ENCODE data around the gene GALK1. TPM values are rescaled to one million over a fixed set of nuclear protein-coding genes. Genes with fewer than 3 reads are reported as not detected.

Gene GALK1
- total RNA-seq, 5 donors from 2014 or later (not counting 1 experiment from before 2014, with no cell fraction given) = 8.4 to 35.7 (median 26.7) TPM

DNA sequence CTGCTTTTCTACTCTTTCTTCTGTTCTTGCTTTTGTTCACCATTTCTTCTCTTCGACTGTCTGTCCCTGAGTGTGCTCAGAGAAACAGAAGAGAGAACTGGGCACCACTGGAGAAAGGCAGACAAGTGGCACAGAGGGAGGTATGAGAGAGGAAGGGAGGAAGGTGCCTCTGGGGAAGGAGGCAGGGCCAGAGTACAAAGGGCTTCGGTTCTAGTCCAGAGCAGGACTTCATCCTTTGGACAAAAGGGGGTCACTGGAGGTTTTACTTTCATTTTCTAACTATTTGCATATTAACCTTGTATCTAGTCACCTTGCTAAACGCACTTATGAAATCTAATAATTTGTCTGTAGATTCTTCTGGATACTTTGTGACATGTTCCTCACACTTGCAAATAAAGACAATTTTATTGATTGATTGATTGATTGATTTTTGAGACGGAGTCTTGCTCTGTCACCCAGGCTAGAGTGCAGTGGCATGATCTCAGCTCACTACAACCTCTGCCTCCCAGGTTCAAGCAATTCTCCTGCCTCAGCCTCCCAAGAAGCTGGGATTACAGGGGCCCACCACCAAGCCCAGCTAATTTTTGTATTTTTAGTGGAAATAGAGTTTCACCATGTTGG, 30.2 kb downstream of the GALK1 start:
- peaks cover 0 to 7% of the 10 kb centered on the region in 2 experiments for H3K27me3 ChIP-seq (replicated peaks in 1 of 2; ENCODE audit: control insufficient read depth in 2 of 2, extremely low read depth in 1 of 2, insufficient read depth in 2 of 2, low read length in 1 of 2)
- no peaks in the 10 kb centered on the region for H3K27me3 Mint-ChIP-seq
- H3K27ac ChIP-seq (ENCODE audit: low read length) = no peak overlapping the region
- ATAC-seq (replicated peaks in 1 of 4) (no peak), DNase-seq (no peak)
- H3K27ac Mint-ChIP-seq = peak overlapping the region; percentile 37 to 81
- H3K36me3 Mint-ChIP-seq = no peaks in the 10 kb centered on the region
- ChIA-PET POLR2A (no interaction called here), CTCF (interaction anchor here in 1 of 2 donors (0.7 kb wide), 1 partner anchor 191 kb away, joined by 5 read pairs; no protein-coding TSS in a partner anchor)
- no peaks in the 10 kb centered on the region for H3K9me3 ChIP-seq
- no peak overlapping the region for H3K4me3 ChIP-seq (ENCODE audit: control insufficient read depth in 1 of 2, extremely low read depth in 1 of 2, low read length in 1 of 2)
- no peaks in the 10 kb centered on the region for H3K9me3 Mint-ChIP-seq
- no peaks in the 10 kb centered on the region for H3K4me1 ChIP-seq (ENCODE audit: control insufficient read depth in 1 of 2, extremely low read depth in 1 of 2, insufficient read depth in 2 of 2, low read length in 2 of 2)
- H3K36me3 ChIP-seq (ENCODE audit: control insufficient read depth in 2 of 2, extremely low read depth in 1 of 2, insufficient read depth in 1 of 2, low read length in 1 of 2) = no peaks in the 10 kb centered on the region
- peaks cover 0 to 5% (median 3%) of the 10 kb centered on the region in 3 donors for H3K4me1 Mint-ChIP-seq
- no peak overlapping the region for H3K4me3 Mint-ChIP-seq
- WGBS (ENCODE audit: insufficient coverage) = no CpG with 5 or more reads among the region's 4 CpGs

DNA sequence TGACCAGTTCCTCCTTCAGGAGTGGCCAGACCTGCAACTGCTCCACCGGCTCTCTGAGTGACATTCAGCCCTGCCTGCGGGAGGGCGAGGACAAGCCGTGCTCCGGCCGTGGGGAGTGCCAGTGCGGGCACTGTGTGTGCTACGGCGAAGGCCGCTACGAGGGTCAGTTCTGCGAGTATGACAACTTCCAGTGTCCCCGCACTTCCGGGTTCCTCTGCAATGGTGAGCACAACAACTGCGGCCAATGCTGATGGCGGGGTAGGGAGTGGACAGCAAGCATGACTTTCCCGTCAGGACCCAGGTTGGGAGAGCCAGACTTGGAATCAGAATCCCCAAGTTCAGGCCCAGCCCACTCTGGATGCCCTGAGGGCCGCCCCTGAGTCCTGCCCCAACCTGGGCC, 31.5 kb downstream of the GALK1 start:
- H3K4me1 Mint-ChIP-seq = peaks cover 0 to 5% (median 3%) of the 10 kb centered on the region in 3 donors
- H3K36me3 ChIP-seq (ENCODE audit: control insufficient read depth in 2 of 2, extremely low read depth in 1 of 2, insufficient read depth in 1 of 2, low read length in 1 of 2) = no peaks in the 10 kb centered on the region
- no peaks in the 10 kb centered on the region for H3K27me3 Mint-ChIP-seq
- H3K27ac ChIP-seq (ENCODE audit: low read length) = no peak overlapping the region
- H3K4me1 ChIP-seq (ENCODE audit: control insufficient read depth in 1 of 2, extremely low read depth in 1 of 2, insufficient read depth in 2 of 2, low read length in 2 of 2) = no peaks in the 10 kb centered on the region
- DNase-seq = no peak
- H3K9me3 ChIP-seq = no peaks in the 10 kb centered on the region
- no peaks in the 10 kb centered on the region for H3K9me3 Mint-ChIP-seq
- WGBS (ENCODE audit: insufficient coverage) = 93% methylated on average over 18 of the region's 18 CpGs
- ChIA-PET POLR2A (no interaction called here), CTCF (no interaction called here)
- H3K27ac Mint-ChIP-seq = no peak overlapping the region
- H3K36me3 Mint-ChIP-seq = no peaks in the 10 kb centered on the region
- H3K4me3 Mint-ChIP-seq = no peak overlapping the region
- H3K27me3 ChIP-seq (replicated peaks in 1 of 2; ENCODE audit: control insufficient read depth in 2 of 2, extremely low read depth in 1 of 2, insufficient read depth in 2 of 2, low read length in 1 of 2) = peaks cover 0 to 4% of the 10 kb centered on the region in 2 experiments
- no peak overlapping the region for H3K4me3 ChIP-seq (ENCODE audit: control insufficient read depth in 1 of 2, extremely low read depth in 1 of 2, low read length in 1 of 2)
- ATAC-seq (replicated peaks in 1 of 4) = no peak

DNA sequence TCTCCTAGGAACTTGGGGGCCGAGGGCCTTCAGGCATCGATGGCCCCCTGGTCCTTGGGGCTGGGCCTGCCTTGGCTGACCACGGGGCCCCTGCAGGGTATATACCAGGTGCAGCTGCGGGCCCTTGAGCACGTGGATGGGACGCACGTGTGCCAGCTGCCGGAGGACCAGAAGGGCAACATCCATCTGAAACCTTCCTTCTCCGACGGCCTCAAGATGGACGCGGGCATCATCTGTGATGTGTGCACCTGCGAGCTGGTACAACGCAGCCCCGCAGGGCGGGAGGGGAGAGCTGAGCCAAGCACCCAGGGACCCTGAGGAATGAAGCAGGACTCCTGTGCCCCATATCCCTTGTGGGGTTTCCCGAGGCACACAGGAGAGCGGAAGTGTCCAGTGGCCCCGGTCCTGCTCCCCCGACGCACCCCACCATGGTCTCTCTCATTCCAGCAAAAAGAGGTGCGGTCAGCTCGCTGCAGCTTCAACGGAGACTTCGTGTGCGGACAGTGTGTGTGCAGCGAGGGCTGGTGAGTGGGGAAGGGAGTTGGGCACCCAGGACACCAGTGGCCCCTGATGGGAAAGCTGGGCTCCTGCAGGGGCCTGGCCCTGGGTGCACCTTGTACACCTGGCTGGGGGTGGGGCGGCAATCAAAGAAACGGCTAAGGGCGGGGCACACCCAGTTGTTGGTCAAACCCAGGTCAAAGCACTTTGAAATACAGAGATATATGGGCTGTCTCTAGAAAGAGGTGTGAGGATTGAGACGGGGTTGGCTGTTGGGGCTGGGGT, 33.1 kb downstream of the GALK1 start:
- peaks cover 0 to 2% of the 10 kb centered on the region in 2 experiments for H3K27me3 ChIP-seq (replicated peaks in 1 of 2; ENCODE audit: control insufficient read depth in 2 of 2, extremely low read depth in 1 of 2, insufficient read depth in 2 of 2, low read length in 1 of 2)
- ATAC-seq (replicated peaks in 1 of 4) = no peak
- H3K36me3 Mint-ChIP-seq = no peaks in the 10 kb centered on the region
- DNase-seq = no peak
- POLR2A ChIA-PET = no interaction called here
- H3K4me3 ChIP-seq (ENCODE audit: control insufficient read depth in 1 of 2, extremely low read depth in 1 of 2, low read length in 1 of 2) = no peak overlapping the region
- no peaks in the 10 kb centered on the region for H3K27me3 Mint-ChIP-seq
- H3K9me3 ChIP-seq = no peaks in the 10 kb centered on the region
- no peak overlapping the region for H3K27ac Mint-ChIP-seq
- H3K27ac ChIP-seq (ENCODE audit: low read length) = no peak overlapping the region
- CTCF ChIA-PET = no interaction called here
- no peak overlapping the region for H3K4me3 Mint-ChIP-seq
- H3K9me3 Mint-ChIP-seq = no peaks in the 10 kb centered on the region
- 90% methylated on average over 26 of the region's 31 CpGs for WGBS (ENCODE audit: insufficient coverage)
- H3K4me1 ChIP-seq (ENCODE audit: control insufficient read depth in 1 of 2, extremely low read depth in 1 of 2, insufficient read depth in 2 of 2, low read length in 2 of 2) = no peaks in the 10 kb centered on the region
- no peaks in the 10 kb centered on the region for H3K36me3 ChIP-seq (ENCODE audit: control insufficient read depth in 2 of 2, extremely low read depth in 1 of 2, insufficient read depth in 1 of 2, low read length in 1 of 2)
- H3K4me1 Mint-ChIP-seq = peaks cover 0 to 5% (median 3%) of the 10 kb centered on the region in 3 donors

DNA sequence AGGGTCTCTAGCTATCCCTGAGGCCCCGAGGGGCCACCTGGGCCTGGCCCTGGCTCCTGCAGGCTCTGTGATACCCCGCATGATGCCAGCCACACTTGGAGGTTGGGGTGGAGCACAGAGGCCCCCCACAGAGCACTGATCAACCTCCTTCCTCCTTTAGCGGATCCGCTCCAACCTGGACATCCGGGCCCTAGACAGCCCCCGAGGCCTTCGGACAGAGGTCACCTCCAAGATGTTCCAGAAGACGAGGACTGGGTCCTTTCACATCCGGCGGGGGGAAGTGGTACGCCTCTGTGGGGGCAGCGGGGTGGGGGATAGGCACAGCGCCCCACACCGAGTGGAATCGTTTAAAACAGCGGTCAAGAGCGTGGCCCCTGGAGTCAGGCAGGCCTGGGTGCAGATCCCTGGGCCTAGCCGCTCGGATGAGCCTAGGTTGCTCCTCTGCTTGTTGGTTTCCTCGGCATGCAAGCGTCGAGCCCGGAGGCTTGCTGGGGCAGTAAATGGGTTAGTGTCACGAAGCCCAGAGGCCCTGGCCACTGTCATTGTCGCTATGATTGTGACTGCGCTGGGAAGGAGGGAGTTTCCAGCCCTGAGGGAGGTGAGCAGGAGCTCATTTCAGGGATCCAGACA, 33.8 kb downstream of the GALK1 start:
- no peaks in the 10 kb centered on the region for H3K27me3 Mint-ChIP-seq
- H3K9me3 Mint-ChIP-seq = no peaks in the 10 kb centered on the region
- Histone ChIP-seq H3K36me3 (ENCODE audit: control insufficient read depth in 2 of 2, extremely low read depth in 1 of 2, insufficient read depth in 1 of 2, low read length in 1 of 2) (no peaks in the 10 kb centered on the region), H3K4me1 (ENCODE audit: control insufficient read depth in 1 of 2, extremely low read depth in 1 of 2, insufficient read depth in 2 of 2, low read length in 2 of 2) (no peaks in the 10 kb centered on the region), H3K27ac (ENCODE audit: low read length) (no peak overlapping the region), H3K4me3 (ENCODE audit: control insufficient read depth in 1 of 2, extremely low read depth in 1 of 2, low read length in 1 of 2) (no peak overlapping the region), H3K27me3 (replicated peaks in 1 of 2; ENCODE audit: control insufficient read depth in 2 of 2, extremely low read depth in 1 of 2, insufficient read depth in 2 of 2, low read length in 1 of 2) (no peaks in the 10 kb centered on the region), H3K9me3 (no peaks in the 10 kb centered on the region)
- POLR2A ChIA-PET = no interaction called here
- ATAC-seq (replicated peaks in 1 of 4) (no peak), DNase-seq (no peak)
- H3K4me3 Mint-ChIP-seq = no peak overlapping the region
- no peak overlapping the region for H3K27ac Mint-ChIP-seq
- CTCF ChIA-PET = no interaction called here
- WGBS (ENCODE audit: insufficient coverage) = 87% methylated on average over 18 of the region's 26 CpGs
- H3K4me1 Mint-ChIP-seq = peaks cover 0 to 5% (median 3%) of the 10 kb centered on the region in 3 donors
- H3K36me3 Mint-ChIP-seq = no peaks in the 10 kb centered on the region

DNA sequence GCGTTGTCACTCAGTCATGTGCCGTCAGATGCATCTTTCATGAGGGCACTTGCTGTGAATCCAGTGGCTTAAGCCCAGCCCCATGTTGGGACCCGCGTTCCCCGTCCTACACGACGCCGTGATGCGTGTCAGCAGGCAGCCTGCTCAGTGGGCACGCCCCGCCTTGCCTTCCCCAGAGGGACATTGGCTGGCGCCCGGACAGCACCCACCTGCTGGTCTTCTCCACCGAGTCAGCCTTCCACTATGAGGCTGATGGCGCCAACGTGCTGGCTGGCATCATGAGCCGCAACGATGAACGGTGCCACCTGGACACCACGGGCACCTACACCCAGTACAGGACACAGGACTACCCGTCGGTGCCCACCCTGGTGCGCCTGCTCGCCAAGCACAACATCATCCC, 34.9 kb downstream of the GALK1 start:
- H3K36me3 Mint-ChIP-seq = no peaks in the 10 kb centered on the region
- H3K4me3 ChIP-seq (ENCODE audit: control insufficient read depth in 1 of 2, extremely low read depth in 1 of 2, low read length in 1 of 2) = no peak overlapping the region
- H3K27ac ChIP-seq (ENCODE audit: low read length) = no peak overlapping the region
- H3K4me3 Mint-ChIP-seq = no peak overlapping the region
- POLR2A ChIA-PET = interaction anchor here in 1 of 2 donors (0.5 kb wide), 1 partner anchor 217 kb away, joined by 5 read pairs; no protein-coding TSS in a partner anchor
- H3K4me1 Mint-ChIP-seq = peaks cover 0 to 5% (median 3%) of the 10 kb centered on the region in 3 donors
- H3K36me3 ChIP-seq (ENCODE audit: control insufficient read depth in 2 of 2, extremely low read depth in 1 of 2, insufficient read depth in 1 of 2, low read length in 1 of 2) = no peaks in the 10 kb centered on the region
- WGBS (ENCODE audit: insufficient coverage) = 94% methylated on average over 18 of the region's 24 CpGs
- H3K27me3 ChIP-seq (replicated peaks in 1 of 2; ENCODE audit: control insufficient read depth in 2 of 2, extremely low read depth in 1 of 2, insufficient read depth in 2 of 2, low read length in 1 of 2) = no peaks in the 10 kb centered on the region
- ATAC-seq (replicated peaks in 1 of 4) = no peak
- CTCF ChIA-PET = no interaction called here
- no peak for DNase-seq
- H3K9me3 Mint-ChIP-seq = no peaks in the 10 kb centered on the region
- no peak overlapping the region for H3K27ac Mint-ChIP-seq
- H3K4me1 ChIP-seq (ENCODE audit: control insufficient read depth in 1 of 2, extremely low read depth in 1 of 2, insufficient read depth in 2 of 2, low read length in 2 of 2) = no peaks in the 10 kb centered on the region
- H3K27me3 Mint-ChIP-seq = no peaks in the 10 kb centered on the region
- H3K9me3 ChIP-seq = no peaks in the 10 kb centered on the region

DNA sequence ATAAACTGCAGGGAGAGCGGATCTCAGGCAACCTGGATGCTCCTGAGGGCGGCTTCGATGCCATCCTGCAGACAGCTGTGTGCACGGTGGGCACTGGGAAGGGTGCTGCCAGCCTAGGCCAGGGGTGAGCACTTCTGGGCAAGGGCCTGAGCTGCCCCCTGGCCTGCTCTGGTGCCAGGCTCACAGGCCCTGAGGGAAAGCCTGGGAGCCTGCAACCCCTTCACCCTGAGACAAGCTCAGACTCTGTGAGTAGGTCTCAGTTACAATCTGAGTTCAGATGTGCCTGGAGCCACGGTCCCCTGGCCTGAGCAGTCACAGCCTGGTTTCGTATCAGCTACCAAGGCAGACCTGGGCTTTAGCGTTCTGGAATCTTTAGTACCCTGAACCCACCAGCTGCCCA, 35.6 kb downstream of the GALK1 start:
- no peak for ATAC-seq (replicated peaks in 1 of 4)
- Histone ChIP-seq H3K36me3 (ENCODE audit: control insufficient read depth in 2 of 2, extremely low read depth in 1 of 2, insufficient read depth in 1 of 2, low read length in 1 of 2) (no peaks in the 10 kb centered on the region), H3K4me3 (ENCODE audit: control insufficient read depth in 1 of 2, extremely low read depth in 1 of 2, low read length in 1 of 2) (no peak overlapping the region), H3K4me1 (ENCODE audit: control insufficient read depth in 1 of 2, extremely low read depth in 1 of 2, insufficient read depth in 2 of 2, low read length in 2 of 2) (no peaks in the 10 kb centered on the region), H3K27ac (ENCODE audit: low read length) (no peak overlapping the region), H3K9me3 (no peaks in the 10 kb centered on the region), H3K27me3 (replicated peaks in 1 of 2; ENCODE audit: control insufficient read depth in 2 of 2, extremely low read depth in 1 of 2, insufficient read depth in 2 of 2, low read length in 1 of 2) (peaks cover 0 to under 1% of the 10 kb centered on the region in 2 experiments)
- Mint-ChIP-seq H3K27ac (no peak overlapping the region), H3K4me3 (no peak overlapping the region), H3K27me3 (no peaks in the 10 kb centered on the region), H3K36me3 (no peaks in the 10 kb centered on the region), H3K4me1 (peaks cover 0 to 1% (median 0%) of the 10 kb centered on the region in 3 donors), H3K9me3 (no peaks in the 10 kb centered on the region)
- CTCF ChIA-PET = no interaction called here
- POLR2A ChIA-PET = interaction anchor here in 1 of 2 donors (0.5 kb wide), 1 partner anchor 218 kb away, joined by 5 read pairs; no protein-coding TSS in a partner anchor
- WGBS (ENCODE audit: insufficient coverage) = 98% methylated on average over 7 of the region's 7 CpGs
- no peak for DNase-seq

Measured in T-cell (primary cell).